SW480 (cell line): Measurements from ENCODE around the gene ANKRD23.
"Not testable (repeated sequence)": the region's sequence is repeated elsewhere in the genome, so short reads cannot be mapped to it uniquely, and the experiment has no call there.

Experiments
- DNase-seq: peaks from one replicate; pipeline ENCODE4 v3.0.0-alpha.2; 2016; ENCODE audit warnings: low spot score

ANKRD23 gene

DNA sequence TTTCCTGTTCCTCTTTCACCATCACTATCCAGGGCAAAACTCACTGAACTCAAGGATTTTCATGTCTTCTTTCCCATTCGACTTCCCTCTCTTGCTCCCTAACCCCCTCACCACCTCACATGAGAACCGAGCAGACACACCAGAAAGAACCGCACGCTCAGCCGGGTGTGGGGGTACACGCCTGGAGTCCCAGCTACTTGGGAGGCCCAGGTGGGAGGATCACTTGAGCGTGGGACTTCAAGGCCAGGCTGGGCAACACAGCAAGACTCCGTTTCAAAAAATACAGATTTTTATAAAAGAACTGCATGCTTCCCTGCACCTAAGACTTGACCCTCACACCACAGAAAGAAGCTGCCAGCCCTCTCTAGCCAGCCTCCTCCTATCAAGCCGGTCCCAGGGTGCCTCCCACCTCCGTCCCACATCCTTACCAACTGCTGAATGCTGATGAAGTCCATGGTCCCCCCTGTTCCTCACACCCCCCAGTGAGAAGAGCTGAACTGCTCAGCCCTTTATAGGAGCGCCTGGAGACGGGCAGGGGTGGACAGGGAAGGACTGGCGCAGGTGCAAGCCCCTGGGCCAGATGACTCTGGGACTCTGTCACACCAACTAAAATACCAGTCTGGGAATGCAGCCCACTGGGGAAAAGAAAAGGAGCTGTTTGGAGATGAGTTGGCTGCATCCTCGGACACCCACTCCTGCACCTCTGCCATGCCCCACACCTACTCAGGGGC lies at the start of gene ANKRD23:
Gene ANKRD23, minus strand, starts transcription at position 484 of the 731 bp plus-strand sequence. Its CDS starts 29 bp downstream, at position 455.
- DNase-seq = no peak

DNA sequence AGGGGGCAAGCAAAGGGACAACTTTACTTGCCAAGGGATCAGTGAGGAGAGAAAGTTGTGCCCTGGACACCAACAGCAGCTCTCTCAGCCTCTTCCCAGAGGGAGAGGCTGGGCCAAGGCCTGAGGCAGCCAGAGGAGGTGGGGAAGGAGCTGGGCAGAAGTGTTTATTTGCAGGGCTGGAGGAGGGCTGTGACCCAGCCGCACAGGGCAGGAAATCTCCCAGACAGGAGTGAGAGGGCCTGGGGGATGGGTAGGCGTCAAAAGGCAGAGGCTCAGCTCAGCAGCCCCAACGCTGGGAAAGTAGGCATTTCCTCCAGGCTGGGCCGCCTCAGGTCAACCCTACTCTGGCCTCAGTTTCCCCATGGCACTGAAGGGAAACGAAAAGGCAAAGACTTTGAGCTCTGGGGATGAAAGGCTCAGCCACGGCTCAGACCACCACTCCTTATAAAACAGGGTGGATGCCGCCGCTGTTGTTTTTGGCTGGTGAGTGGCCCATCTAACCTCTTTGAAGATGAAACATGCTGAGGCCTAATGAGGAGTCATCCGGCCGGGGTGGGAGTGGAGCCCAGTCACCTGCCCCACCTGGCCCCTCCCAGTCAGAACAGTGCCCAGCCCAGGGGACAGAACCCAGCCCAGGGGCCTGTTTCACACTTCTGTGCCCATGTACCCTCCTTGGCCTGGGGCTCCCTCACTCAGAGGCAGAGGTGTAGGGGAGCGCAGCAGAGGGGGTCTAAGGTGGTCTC lies 47.9 kb upstream of the ANKRD23 start:
- no peak for DNase-seq

DNA sequence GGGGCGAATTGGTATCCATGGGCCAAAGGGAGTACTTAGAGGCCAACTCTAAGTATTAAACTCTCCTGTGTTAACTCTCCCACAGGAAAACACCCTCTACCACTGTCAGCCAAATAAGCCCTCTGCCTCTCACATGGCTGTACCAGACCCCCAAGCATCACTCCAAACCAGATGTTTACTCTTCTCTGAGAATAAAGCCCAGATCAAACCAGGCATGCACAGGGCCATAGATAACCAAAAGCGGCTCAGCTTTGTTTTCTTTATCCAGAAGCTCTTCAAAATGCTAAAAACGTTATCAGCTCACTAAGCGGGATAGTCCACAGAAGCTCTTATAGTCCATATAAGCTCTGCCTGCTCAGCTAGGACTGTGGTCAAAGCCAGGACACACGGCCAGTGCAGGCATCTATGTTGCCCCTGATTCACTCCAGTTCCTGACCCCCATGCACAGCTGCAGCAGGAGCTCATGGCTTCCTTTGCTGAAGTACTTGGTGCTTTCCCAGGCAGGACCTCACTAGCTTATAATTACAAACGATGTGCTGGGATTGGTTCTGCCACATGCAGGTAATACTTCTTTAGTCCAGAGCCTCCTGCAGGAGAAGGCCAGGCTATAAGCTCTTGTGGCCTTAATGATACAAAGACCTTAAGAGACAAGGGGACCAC lies 47.0 kb upstream of the ANKRD23 start:
- DNase-seq = no peak

DNA sequence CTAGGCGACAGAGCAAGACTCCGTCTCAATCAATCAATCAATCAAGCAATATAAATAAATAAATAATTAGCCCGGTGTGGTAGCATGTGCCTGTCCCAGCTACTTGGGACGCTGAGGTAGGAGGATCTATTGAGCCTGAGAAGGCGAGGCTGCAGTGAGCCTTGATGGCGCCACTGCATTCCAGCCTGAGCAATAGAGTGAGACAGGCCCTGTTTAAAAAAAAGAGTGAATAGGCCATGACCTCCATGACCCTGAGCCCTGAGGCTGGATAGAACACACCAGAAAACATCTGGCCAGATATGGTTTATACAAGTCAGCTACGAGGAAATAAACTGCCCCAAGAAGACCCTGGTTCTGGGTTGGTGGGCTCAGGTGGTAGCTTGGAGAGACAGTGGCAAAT lies 46.4 kb upstream of the ANKRD23 start:
- DNase-seq = no peak

DNA sequence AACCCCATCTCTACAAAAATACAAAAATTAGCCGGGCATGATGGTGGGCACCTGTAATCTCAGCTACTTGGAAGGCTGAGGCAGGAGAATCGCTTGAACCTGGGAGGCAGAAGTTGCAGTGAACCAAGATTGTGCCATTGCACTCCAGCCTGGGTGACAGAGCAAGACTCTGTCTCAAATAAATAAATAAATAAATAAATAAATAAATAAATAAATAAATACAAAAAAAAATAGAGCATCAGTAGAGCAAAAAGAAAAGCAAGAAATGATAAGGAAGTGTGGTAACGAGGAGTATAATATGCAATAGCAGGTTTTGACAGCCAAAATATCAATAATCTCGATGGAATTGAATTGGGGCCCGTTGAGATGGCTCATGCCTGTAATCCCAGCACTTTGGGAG lies 45.7 kb upstream of the ANKRD23 start:
- not testable (repeated sequence) for DNase-seq

DNA sequence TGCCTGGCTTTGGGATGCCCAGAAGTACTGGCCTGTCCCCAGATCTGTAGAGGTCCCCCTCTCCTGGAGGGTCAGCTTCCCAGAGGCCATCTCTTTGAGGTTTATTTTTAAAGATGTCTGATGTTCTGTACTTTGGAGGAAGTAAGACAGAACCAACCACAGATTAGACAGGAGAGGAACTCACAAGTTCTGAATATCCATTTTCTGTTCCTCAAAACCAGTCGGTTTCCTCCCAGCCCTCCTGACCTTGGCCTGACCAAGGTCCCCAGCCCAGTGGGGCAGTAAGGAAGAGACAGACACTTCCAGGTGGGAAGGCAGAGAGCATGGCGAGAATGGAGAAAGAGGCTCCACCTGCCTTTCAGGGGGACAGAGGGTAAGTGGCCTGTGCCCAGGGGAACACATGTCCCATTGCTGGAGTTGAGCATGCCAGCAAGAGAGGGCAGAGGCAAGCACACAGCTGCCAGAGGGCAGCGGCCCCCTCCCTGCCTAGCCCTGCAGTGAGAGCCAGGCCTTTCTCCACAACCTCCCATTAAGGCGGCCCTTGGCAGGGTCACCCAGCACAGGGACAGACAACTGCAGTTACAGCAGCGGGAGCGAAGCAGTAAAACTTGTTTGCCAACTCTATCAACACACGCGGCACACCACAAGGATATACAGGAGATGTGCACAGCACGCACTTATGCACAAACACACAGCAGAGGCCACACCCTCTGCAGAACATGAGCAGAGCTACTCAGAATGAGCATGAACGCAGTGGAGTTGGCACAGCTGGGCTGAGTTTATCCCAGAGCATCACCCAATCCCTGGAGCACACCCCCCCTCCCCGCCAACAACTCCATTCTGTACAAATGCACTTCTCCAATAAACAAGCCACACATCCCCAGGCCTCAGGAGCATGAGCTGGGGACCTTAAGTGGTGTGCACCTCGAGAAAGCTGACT lies 44.5 kb upstream of the ANKRD23 start:
- DNase-seq = no peak

DNA sequence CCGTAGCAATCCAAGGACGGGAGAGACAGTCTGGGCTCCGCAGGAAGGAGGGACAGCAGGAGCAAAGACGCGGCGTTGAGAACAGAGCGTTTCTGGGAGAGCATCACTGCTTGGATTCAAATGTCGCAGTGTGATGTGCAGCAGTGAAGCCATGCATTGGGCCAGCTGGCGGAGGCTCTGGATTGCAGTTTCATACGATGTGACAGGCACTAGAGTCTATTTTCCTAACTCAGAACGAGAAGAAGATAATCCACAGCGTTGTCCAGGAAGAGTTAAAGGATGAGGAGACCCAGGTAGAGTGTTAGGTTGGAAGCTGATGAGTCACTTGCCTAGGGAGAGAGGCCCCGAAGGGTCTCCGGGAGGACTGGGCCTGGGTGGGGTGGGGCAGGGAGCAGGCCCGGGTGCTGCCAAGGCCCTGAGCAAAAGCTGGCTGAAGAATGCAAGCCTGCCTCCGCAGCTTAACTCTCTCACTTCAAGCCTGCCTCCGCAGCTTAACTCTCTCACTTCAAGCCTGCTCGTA lies 43.7 kb upstream of the ANKRD23 start:
- no peak for DNase-seq

DNA sequence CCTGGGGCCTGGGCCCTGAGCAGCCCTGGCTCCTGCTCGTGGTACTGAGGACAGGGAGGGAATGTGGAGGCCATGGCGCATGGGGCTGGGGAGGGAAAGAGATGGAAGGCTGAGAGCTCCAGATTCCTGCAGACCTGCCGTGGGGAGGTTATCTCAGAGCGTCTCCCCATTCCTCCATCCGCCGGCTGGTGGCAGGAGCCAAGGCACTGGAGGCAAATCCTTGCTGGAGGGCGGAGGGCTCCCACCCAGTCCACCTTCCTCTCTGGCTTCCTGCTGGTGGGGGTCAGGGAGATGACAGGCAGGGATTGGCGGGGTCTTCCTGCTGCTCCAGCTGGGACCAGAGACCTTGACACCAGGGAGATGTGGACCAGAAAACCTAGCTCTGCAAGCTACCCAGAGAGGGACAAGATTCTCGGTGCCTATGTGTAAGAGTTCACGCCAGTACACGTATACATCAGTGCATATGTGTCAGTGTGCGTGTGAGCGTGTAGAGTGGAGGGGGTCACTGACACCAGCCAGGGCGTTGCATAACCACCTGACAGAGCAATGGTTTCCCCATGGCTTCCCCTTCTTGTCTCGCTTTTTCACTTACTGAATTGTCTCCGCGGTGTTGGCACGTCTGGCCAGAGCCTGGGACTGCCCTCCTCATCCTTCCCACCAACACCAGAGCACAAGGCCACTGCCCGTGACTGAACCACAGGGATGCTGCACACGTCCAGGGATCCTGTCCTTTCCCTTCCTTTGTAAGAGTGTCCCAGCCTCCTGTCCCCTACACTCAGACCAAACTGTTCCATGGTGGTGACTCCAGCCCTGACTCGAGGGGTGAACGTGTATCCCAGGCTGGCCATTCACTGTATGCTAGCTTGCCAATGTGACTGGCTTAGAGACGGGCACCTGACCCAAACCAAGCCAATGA lies 41.9 kb upstream of the ANKRD23 start:
- no peak for DNase-seq

DNA sequence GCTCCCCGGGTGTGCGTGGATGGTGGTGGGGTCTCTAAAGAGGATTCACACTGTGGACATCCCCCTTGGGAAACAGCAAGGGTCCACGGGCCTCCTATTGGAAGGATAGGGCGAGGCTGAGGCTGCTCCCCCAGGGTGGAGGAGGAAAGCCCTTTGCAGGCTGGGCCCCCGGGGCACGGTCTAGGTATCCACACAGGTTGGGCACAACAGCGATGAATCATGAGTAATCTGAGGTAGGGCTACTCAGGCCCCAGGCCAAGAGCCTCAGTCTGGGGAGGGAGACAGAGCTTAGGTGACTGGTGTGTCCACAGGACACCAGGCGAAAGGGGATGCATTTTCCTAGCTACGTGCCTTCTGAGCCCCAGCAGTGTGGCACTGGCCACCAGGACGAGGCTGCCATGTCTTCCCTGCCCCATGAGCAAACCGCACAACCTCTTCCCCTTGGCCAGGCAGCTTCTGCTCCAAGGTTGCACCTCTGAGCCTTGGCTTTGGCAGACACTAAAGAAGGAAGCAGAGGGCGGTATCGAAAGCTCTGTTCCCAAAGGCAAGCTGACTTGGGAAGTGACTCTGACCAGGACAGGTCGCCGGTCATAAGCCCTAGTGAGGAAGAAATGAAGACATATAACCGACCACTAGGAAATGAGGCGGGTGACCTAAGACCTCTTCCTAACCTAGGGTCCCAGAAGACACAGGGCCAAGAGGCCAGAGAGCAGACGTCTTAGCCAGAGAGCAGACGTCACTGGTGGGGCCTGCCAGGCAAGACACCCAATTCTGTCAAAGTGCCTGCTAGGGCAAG lies 40.7 kb upstream of the ANKRD23 start:
- no peak for DNase-seq

DNA sequence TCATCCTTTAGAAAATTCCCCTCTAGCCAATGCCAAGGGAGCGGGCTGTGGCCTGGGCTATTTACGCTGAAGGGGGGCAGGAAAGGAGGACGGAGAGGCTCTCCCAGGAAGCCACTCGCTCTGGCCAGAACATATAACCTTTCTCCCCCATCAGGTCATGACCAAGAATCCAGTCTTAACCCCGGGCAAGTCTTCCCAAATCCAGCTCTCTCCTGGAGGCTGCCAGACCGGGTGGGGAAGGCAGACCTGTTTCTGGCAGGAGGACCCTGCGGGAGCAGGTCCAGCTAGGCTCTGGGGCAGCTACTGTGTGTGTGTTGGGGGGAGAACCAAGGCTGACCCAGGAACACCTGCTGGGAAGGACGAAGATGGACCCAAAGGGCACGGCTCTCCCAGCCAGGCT lies 39.5 kb upstream of the ANKRD23 start:
- DNase-seq = no peak

DNA sequence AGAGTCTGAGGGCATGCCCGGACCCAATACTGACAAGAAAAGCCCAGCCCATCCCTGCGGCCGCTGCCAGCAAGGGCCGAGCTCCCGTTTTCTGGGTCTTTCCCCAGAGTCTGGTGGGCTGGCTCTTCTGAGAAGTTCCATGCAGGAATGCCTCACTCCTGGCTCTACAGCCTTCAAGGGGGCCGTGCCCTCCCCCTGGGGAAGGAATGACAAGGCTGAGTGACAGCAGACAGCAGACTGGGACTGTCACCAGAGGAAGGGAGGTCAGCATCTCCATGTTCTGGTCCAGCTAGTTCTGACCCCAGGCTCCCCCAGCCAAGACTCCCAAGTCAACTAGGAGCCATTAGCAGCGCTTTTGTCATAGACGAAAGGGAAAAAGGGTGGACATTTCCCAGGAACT lies 39.1 kb upstream of the ANKRD23 start:
- no peak for DNase-seq

DNA sequence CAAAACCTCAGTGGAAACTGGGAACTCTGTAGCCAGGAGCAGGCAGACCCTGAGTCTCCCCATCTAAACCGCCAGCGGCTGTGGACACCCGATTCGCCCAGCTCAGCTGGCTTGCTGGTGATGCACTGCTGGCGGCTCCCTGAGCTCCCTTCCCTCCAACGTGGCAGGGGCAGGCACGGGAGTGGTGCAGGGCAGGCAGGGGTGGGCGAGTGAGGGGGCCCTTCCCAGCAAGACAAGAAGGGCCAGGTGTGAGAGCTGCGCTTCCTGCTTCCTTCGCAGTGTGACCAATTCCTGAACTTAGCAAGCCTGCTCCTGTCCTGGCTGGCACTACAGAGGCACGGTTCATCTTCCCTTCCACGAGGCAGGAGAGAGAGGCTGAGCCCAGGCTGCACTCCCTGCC lies 38.4 kb upstream of the ANKRD23 start:
- no peak for DNase-seq

DNA sequence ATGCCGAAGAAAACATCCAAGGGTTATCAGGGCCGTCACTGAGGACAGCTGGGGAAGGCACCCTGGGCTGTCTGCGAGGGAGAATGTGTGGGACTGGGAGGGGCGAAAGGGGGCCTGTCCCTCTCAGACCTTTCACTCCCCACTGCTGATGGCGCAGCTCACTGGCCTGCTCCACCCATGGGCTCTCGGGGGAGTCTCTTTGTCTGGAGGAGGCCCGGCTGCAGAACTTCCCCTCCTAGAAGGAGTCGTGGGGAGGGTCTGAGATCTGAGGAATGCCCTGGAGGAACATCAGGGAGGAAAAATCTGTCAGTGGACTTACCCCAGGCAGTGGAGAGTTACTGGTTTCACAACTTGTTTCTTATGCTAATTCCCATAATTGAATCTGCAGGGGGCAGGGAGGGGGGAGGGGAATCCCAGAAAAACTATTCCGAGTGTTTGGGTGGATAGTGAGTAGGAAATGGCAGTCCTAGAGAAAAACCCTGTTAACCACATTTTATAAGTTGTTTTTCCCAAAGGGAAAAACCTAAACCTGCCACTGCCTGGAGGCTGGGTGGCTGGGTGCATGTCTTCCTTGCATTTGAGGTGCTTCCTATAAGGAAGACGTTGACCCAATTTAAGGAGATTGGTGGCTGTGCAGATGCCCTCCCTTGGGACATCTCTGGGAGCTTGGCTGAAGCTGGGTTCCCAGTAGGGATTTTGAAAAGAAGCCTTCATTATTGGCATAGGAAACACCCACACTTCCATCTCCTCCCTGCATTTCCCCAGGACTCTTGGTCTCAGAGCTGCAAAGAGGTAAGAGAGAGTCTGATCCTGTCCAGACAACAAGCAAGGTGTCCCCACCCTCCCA lies 37.8 kb upstream of the ANKRD23 start:
- DNase-seq = no peak

DNA sequence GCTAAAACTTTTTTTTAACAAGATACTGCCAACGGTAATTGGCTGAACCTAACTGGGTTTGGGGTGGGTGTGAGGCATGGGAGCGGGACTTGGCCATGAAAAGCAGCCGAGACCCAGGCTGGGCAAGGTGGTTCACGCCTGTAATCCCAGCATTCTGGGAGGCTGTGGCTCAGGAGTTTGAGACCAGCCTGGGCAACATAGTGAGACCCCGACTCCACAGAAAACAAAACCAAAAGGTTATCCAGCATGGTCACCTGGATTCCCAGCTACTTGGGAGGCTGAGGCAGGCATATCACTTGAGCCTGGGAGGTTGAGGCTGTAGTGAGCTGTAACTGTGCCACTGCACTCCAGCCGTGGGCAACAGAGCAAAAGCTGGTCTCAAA lies 37.1 kb upstream of the ANKRD23 start:
- DNase-seq = no peak

DNA sequence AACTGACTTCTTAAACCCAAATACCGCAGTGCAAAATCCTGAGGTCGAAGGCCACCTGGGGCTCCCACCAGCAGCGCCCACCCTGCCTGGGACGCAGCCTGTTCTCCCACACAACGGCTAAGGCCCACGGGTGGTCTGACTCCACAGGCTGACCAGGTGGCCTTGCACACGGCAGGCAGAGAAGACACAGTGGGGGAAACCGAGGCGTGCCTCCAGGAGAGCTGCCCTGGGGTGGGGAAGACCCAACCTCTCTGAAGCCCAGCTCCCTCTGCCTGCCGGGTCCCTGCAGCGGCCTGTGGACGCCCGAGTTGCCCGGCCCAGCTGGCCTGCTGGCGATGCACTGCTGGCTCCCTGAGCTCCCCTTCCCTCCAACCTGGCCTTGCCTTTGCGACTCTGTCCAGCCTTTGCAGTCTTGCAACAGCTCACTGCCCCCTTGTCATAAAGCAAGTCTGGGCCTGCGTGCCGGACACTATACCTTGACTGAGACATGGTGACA lies 35.8 kb upstream of the ANKRD23 start:
- no peak for DNase-seq

DNA sequence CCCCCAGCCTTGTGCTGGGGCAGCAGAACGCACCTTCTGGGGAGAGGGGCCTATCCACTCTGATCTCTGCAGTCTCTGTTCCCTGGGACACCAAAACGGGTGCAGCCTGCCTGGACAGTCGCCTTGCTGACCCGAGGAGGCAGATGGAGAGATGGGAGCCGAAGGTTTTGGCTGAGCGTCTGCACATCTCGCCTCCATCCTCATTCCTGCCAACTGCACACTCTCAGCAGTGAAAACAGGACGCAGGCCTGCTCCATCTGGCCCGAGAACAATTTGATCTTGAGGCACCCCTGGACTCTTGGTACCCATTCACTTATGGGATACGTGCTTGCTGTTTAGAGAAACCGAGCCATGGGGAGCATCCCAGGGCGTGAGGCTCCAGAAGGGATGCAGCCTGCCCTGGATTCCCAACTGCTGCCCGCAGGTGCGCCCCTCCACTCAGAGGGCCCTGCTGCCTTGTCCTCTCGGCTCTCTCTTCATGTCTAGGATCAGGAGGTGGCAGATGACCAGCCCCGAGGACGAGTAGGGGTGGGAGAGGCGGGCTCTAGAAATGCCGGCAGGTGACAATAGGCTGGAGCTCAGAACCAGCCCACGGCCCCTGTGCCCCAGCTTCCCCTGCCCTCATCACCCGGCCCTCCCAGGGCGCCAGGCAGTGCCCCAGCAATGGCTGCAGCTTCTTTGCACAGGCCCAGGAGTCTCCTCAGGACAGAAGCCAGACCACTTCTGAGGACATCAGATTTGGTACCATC lies 35.1 kb upstream of the ANKRD23 start:
- DNase-seq = no peak

DNA sequence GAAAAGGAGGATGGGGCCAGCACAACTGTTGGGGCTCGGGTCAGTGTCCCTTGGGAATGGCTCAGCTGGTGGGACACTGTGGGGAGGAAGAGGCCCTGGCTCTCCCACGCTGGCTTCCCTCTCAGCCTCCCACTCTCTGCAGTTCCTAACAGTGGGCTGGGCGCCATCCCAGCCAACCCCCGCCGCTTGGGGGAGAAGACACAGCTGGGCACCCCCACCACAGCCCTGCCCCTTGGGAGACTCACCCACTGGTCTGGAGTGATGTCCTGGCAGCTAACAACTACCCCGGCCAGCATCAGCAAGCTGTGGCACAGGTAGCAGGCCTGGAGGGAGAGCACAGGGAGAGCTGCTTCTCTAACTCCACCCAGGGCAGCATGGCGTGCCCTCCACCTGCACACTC lies 34.4 kb upstream of the ANKRD23 start:
- DNase-seq = no peak

DNA sequence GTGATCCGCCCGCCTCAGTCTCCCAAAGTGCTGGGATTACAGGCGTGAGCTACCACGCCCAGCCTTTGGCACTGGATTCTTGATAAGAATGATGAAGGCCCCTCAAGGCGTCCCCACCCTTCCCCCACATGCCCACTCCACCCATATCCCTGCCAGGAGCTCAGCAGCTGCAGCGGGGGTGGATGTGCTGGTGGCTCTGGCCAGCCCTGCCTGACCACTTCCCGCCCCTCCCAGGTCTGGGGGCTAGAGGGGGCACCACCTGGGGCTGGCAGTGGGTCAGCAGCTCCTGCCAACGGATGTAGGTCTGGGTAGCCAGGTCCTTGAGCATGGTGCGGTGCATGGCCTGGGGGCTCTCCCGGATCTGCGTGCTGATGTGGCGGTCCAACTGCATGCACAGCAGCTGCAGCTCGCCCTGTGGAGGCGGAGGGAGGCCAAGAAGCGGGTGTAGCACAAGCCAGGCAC lies 33.8 kb upstream of the ANKRD23 start:
- DNase-seq = no peak
